Measurements from ENCODE around the gene LZTS3.
"Not testable (repeated sequence)": the region's sequence is repeated elsewhere in the genome, so short reads cannot be mapped to it uniquely, and the experiment has no call there.

The LZTS3 gene

GRCh38 chr20:3172933-3173609 is at the start of gene LZTS3:
Gene LZTS3, minus strand, starts transcription at chr20:3173549. Its CDS starts 6,386 bp downstream, at chr20:3167163.
- FAIRE-seq, result no peak

- FAIRE-seq, result no peak
These were observed 48.3 kb upstream of the LZTS3 start for GRCh38 chr20:3221398-3222226.

- no peak for FAIRE-seq
These were observed 45.1 kb upstream of the LZTS3 start for GRCh38 chr20:3218307-3218988.

- not testable (repeated sequence) for FAIRE-seq
These were observed 42.1 kb upstream of the LZTS3 start for GRCh38 chr20:3215359-3215917.

GRCh38 chr20:3213226-3213625 is 39.9 kb upstream of the LZTS3 start:
- no peak for FAIRE-seq

GRCh38 chr20:3210346-3210745 is 37.0 kb upstream of the LZTS3 start:
- no peak for FAIRE-seq

- no peak for FAIRE-seq
These were observed 36.6 kb upstream of the LZTS3 start for GRCh38 chr20:3209946-3210317.

- FAIRE-seq, result no peak
These were observed 36.1 kb upstream of the LZTS3 start, which contains the start of gene ITPA for GRCh38 chr20:3209257-3209945. Gene ITPA, plus strand, starts transcription at chr20:3209498. Its CDS starts 54 bp downstream, at chr20:3209552.

GRCh38 chr20:3208786-3209256 is 35.5 kb upstream of the LZTS3 start:
- FAIRE-seq, result no peak

- no peak for FAIRE-seq
These were observed 30.9 kb upstream of the LZTS3 start, which contains the start of gene DDRGK1 for GRCh38 chr20:3204124-3204794. Gene DDRGK1, minus strand, starts transcription at chr20:3204682. Its CDS starts 55 bp downstream, at chr20:3204627.

GRCh38 chr20:3203315-3204123 is 30.2 kb upstream of the LZTS3 start:
- FAIRE-seq, result no peak

- FAIRE-seq, result no peak
These were observed 29.6 kb upstream of the LZTS3 start for GRCh38 chr20:3202965-3203314.

- FAIRE-seq, result no peak
These were observed 26.8 kb upstream of the LZTS3 start for GRCh38 chr20:3199976-3200755.

- FAIRE-seq, result no peak
These were observed 25.9 kb upstream of the LZTS3 start for GRCh38 chr20:3199206-3199605.

GRCh38 chr20:3195590-3196237 is 22.4 kb upstream of the LZTS3 start:
- no peak for FAIRE-seq

GRCh38 chr20:3194617-3195280 is 21.4 kb upstream of the LZTS3 start:
- no peak for FAIRE-seq

- FAIRE-seq, result no peak
These were observed 20.7 kb upstream of the LZTS3 start for GRCh38 chr20:3193806-3194616.
